Ovary (tissue), 9 donors: ENCODE results near the gene KIF18A. TPM values are rescaled to one million over a fixed set of nuclear protein-coding genes. Genes with fewer than 3 reads are reported as not detected.

Source experiments
- DNase-seq, 5 donors: peaks; one replicate each; pipeline ENCODE4 v3.0.0-alpha.2; 2019 to 2020
- H3K27ac ChIP-seq, 2 donors: fragments of 200-600 bp; one replicate each; pipeline versions ENCODE4 v1.5.1 to v1.8.0; 2019 to 2022
- H3K27me3 ChIP-seq: fragments of 200-600 bp; one replicate; pipeline ENCODE4 v1.8.0; 2022
- H3K36me3 ChIP-seq: fragments of 200-600 bp; sonication (generic); one replicate; pipeline ENCODE4 v1.5.1; 2019
- H3K4me1 ChIP-seq: one replicate; pipeline ENCODE4 v1.8.1; 2013; ENCODE audit warnings: mild to moderate bottlenecking, moderate library complexity; ENCODE audit not compliant: insufficient read depth
- H3K4me3 ChIP-seq: fragments of 200-600 bp; sonication (generic); one replicate; pipeline ENCODE4 v1.5.1; 2017
- H3K9me3 ChIP-seq, 2 donors: fragments of 200-600 bp in 1 of 2; sonication (generic) in 1 of 2; one replicate each; pipeline versions ENCODE4 v1.5.1 to v1.8.1; 2013 to 2019; ENCODE audit warnings: mild to moderate bottlenecking in 1 of 2, moderate library complexity in 1 of 2
- EP300 ChIP-seq: sonication (generic); formaldehyde crosslinking; IDR thresholded peaks from one replicate; pipeline ENCODE4 v1.6.1; 2017; ENCODE audit warnings: antibody characterized with exemption
- POLR2A ChIP-seq: fragments of 450-650 bp; IDR thresholded peaks from one replicate; pipeline ENCODE4 v1.6.1; 2017; ENCODE audit warnings: antibody characterized with exemption, mild to moderate bottlenecking, moderate library complexity
- WGBS, 3 donors: extraction: QIAGEN DNeasy Blood & Tissue Kit in 1 of 3; methylation state at CpG; one replicate each; pipeline versions ENCODE4 v1.1.5 to v1.1.7; 2013 to 2017; 5-methylcytosine and 5-hydroxymethylcytosine counted together
- intact Hi-C, 4 donors: fragments of 100-400 bp; cut with DNase I; formaldehyde crosslinking; loops; one replicate each; pipeline versions ENCODE4 v1.11.0 to v1.15.1; 2022 to 2023
- microRNA counts: library from miRNA; unstranded; fragments of <30 nt; microRNA quantifications from one replicate; lab custom pipeline; 2016
- microRNA-seq, 3 donors: library from miRNA; unstranded; fragments of <30 nt; microRNA quantifications; one replicate each; pipeline versions ENCODE4 to v1.2.0, GENCODE V29; 2019 to 2020
- polyA plus RNA-seq, 2 donors: library from polyadenylated mRNA; stranded (reverse); fragments of 200-250 nt in 1 of 2; fragments of 350-450 nt in 1 of 2; fragmentation: Illumina TruSeq in 1 of 2; extraction: RNeasy Lipid Tissue Mini Kit (QIAGEN cat#74804) in 1 of 2; gene quantifications; one replicate each; pipeline ENCODE4 v1.2.3, GENCODE V29; 2013 to 2014
- small RNA-seq: library from RNA; depleted of rRNA; stranded (forward); fragments of <200 nt; gene quantifications from one replicate; pipeline ENCODE3, GENCODE V24; 2016
- total RNA-seq, 7 donors: library from RNA; depleted of rRNA in 2 of 7; stranded (reverse); fragments of >200 nt in 2 of 7; fragmentation: NEBNext Ultra II Directional in 3 of 7; extraction: Animal tissue kit (Norgen Biotek cat#: 25700) in 3 of 7; gene quantifications; one replicate each; pipeline versions ENCODE4 v1.1.0 to v1.2.4, GENCODE V29; 2016 to 2023
- TF ChIP-seq, protein P1 (sequence below), 3 donors: fragments of 450-650 bp in 2 of 3; fragments of 200-600 bp in 1 of 3; IDR thresholded peaks; one replicate each; pipeline versions ENCODE4 v1.5.1 to v1.8.0; 2016 to 2022; ENCODE audit warnings: antibody characterized with exemption in 3 of 3, mild to moderate bottlenecking in 1 of 3
- donor health status: DM: no; HTN: no; CAD: no; lungs with moderate emphysema.
- donor health status: DM: no; HTN: no; CAD: no.
- donor health status: Bipolar disorder and iron deficiency.
- donor health status: DM: yes; HTN: yes; CAD: no.
- donor health status: DM: no; HTN: no; CAD: no.
- donor health status: DM: yes; HTN: yes; CAD: no.

KIF18A gene
- total and polyA plus RNA-seq, 9 donors, result 0.28 to 0.72 (median 0.36) TPM; not detected in 1

DNA sequence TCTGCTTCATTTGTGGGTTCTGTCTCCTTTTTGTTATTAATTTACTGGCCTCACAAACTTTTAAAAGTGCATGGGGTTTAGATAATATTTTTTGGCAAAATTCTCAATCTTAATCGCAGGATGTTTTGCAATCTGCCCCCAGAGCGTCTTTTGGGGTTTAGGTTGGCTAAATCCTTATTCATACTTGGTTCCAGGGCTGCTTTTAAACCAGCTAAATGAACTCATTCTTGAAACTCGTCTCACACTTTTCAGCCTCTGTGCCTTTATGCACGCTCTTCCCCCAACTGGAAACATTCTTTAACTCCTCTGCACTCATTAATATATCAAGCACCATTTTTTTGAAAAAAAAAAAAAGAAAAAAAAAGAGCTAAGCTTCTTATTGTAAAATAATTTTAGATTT, 131.7 kb downstream of the KIF18A start:
- no peak for DNase-seq
- no peak for TF ChIP-seq EP300
- TF ChIP-seq, protein P1, sequence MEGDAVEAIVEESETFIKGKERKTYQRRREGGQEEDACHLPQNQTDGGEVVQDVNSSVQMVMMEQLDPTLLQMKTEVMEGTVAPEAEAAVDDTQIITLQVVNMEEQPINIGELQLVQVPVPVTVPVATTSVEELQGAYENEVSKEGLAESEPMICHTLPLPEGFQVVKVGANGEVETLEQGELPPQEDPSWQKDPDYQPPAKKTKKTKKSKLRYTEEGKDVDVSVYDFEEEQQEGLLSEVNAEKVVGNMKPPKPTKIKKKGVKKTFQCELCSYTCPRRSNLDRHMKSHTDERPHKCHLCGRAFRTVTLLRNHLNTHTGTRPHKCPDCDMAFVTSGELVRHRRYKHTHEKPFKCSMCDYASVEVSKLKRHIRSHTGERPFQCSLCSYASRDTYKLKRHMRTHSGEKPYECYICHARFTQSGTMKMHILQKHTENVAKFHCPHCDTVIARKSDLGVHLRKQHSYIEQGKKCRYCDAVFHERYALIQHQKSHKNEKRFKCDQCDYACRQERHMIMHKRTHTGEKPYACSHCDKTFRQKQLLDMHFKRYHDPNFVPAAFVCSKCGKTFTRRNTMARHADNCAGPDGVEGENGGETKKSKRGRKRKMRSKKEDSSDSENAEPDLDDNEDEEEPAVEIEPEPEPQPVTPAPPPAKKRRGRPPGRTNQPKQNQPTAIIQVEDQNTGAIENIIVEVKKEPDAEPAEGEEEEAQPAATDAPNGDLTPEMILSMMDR (IDR thresholded peaks at IDR 0.05), result no peak
- no peak for TF ChIP-seq POLR2A
- 50 to 59% (median 54%) methylated on average over 4 of the region's 4 CpGs for WGBS, 3 donors
- H3K4me3 ChIP-seq, result no peak overlapping the region
- no peaks in the 10 kb centered on the region for H3K36me3 ChIP-seq
- H3K9me3 ChIP-seq, result no peaks in the 10 kb centered on the region
- intact Hi-C loops, result no loop called here
- H3K4me1 ChIP-seq, result no peaks in the 10 kb centered on the region
- no peaks in the 10 kb centered on the region for H3K27me3 ChIP-seq
- no peak overlapping the region for H3K27ac ChIP-seq

- Histone ChIP-seq H3K9me3 (no peaks in the 10 kb centered on the region), H3K36me3 (no peaks in the 10 kb centered on the region), H3K27me3 (no peaks in the 10 kb centered on the region), H3K4me1 (no peaks in the 10 kb centered on the region), H3K4me3 (no peak overlapping the region), H3K27ac (no peak overlapping the region)
- TF ChIP-seq POLR2A (no peak), EP300 (no peak)
- TF ChIP-seq, protein P1 (IDR thresholded peaks at IDR 0.05), result no peak
- intact Hi-C loops, result no loop called here
- DNase-seq, result no peak
- 79 to 87% (median 83%) methylated on average over 4 of the region's 4 CpGs for WGBS, 3 donors
Observed at GRCh38 chr11:27973851-27974536, 134.0 kb downstream of the KIF18A start.

DNA sequence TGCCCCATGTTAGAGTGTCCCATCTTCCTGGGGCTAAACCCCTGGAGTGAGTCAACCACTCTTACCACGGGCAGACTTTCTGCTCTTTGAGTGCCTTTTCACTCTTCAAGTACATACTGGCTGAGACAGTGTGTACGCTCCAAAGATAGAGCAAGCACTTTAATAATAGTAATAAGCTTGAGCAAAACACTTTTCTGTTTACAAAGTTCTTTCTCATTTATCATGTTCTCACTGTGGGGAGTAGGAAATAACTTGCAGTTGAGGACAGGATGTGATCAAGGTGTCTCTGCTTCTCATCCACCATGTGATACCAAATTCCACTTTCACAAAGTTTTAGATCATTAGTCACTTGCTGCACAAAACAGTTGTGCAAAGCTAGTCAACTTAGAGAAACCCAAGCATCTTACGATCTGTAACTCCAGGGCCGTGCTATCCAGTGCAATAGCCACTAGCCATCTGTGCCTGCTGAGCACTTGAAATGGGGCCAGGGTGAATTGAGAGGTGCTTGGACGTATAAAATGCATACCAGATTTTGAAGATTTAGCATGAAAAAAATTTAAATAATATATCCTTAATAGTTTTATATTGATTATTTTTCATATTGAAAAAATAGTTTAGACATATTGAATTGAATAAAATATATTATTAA, 135.3 kb downstream of the KIF18A start:
- no peaks in the 10 kb centered on the region for H3K9me3 ChIP-seq
- H3K27me3 ChIP-seq, result no peaks in the 10 kb centered on the region
- no peak overlapping the region for H3K4me3 ChIP-seq
- H3K27ac ChIP-seq, result no peak overlapping the region
- intact Hi-C loops, result no loop called here
- TF ChIP-seq, protein P1 (IDR thresholded peaks at IDR 0.05), result no peak
- TF ChIP-seq EP300, result no peak
- TF ChIP-seq POLR2A, result no peak
- no peak for DNase-seq
- H3K4me1 ChIP-seq, result no peaks in the 10 kb centered on the region
- H3K36me3 ChIP-seq, result no peaks in the 10 kb centered on the region
- WGBS, 3 donors, result 59 to 72% (median 66%) methylated on average over 5 of the region's 5 CpGs

DNA sequence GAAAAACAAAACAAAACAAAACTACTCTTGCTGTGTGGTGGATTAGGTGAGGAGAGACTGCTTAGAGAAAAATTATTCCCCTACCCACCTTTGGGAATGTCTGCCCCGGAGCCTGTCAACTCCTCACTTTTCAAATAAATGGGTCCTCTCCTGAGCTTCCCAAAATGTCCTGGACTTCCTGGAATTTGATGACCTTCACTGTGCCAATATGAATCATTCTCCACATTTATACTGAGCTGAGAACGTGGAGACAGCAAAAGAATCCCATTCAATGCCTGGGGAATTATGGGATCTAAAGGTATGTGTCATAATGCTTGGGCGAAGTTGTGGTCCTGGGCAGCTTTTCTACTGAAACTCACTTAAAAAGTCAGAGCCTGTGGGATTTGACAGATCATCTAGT, 136.8 kb downstream of the KIF18A start:
- TF ChIP-seq, protein P1 (IDR thresholded peaks at IDR 0.05), result no peak
- TF ChIP-seq EP300, result no peak
- no peak for TF ChIP-seq POLR2A
- H3K4me1 ChIP-seq, result no peaks in the 10 kb centered on the region
- H3K4me3 ChIP-seq, result no peak overlapping the region
- H3K27me3 ChIP-seq, result no peaks in the 10 kb centered on the region
- no peaks in the 10 kb centered on the region for H3K9me3 ChIP-seq
- WGBS, 3 donors, result 67 to 76% (median 76%) methylated on average over 3 of the region's 3 CpGs
- DNase-seq, result no peak
- H3K36me3 ChIP-seq, result no peaks in the 10 kb centered on the region
- intact Hi-C loops, result no loop called here
- H3K27ac ChIP-seq, result no peak overlapping the region

MicroRNA genes within 50 kb of the gene (microRNA counts, 767-probe panel; counts per million panel counts)
- microRNA hsa-miR-610 (lab: Ali Mortazavi, UCI), result 530 counts per million, percentile 78 among the panel's probes with 10 or more counts

Small RNAs within 50 kb of the gene (microRNA-seq; reads per million reads assigned to microRNA genes)
- gene MIR610, result 0 reads per million in 3 donors

Small RNAs within 50 kb of the gene (small RNA-seq; reads per million reads assigned to genes)
- gene AC023206.1, result not detected
- not detected for gene MIR610

Other genes with a start within 250 kb of the KIF18A start
- gene METTL15, start 232 bp upstream of the KIF18A start, total RNA-seq, result 10 to 100 TPM; 10.1 to 14.9 (median 11.8) TPM
- 1 to 10 TPM; 4.1 to 7.1 TPM for gene METTL15, start 232 bp upstream of the KIF18A start, polyA plus RNA-seq